Dedifferentiated amniotic fluid mesenchymal stem cell (primary cell): Measurements from ENCODE around the gene PRMT1.

ENCODE experiments used
- DNase-seq: peaks from one replicate; pipeline ENCODE4 v3.0.0-alpha.2; 2016; ENCODE audit errors: extremely low spot score

The PRMT1 gene

DNA sequence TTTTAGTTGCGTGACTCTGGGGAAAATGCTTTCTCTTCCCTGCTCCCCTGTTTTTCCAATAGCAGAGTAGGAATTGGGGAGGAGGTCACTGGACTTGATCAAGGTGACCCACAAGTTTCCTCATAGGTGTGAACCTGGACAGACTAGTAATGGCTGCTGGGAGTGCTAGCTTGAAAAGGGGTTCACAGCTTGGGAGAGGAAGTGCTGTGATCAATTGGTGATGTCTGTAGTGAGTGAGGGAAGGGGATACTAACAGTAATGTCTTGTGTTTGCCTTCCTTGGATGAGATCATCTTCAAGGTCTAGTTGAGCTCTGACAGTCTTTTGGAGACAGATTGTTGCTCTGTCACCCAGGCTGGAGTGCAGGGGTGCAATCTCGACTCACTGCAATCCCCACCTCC lies 9.6 kb upstream of the PRMT1 start:
- no peak for DNase-seq

DNA sequence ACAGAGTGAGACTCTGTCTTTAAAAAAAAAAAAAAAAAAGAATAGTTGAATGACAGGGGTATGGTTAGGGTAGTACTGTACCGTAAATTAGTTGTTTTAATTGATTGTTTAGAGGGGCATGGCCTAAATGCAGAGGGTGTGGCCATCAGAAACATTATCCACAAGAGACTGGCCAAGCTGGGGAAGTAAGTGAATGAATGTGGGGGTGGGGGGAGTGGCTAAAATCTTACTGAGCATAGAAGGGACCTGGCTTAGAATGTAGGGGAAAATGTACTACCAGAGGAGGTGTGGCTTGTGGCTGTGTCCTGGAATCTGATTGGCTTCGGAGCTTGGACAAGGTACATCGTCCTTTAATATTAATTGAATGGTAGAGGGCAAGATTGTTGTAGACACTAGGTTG lies 7.6 kb upstream of the PRMT1 start:
- no peak for DNase-seq

DNA sequence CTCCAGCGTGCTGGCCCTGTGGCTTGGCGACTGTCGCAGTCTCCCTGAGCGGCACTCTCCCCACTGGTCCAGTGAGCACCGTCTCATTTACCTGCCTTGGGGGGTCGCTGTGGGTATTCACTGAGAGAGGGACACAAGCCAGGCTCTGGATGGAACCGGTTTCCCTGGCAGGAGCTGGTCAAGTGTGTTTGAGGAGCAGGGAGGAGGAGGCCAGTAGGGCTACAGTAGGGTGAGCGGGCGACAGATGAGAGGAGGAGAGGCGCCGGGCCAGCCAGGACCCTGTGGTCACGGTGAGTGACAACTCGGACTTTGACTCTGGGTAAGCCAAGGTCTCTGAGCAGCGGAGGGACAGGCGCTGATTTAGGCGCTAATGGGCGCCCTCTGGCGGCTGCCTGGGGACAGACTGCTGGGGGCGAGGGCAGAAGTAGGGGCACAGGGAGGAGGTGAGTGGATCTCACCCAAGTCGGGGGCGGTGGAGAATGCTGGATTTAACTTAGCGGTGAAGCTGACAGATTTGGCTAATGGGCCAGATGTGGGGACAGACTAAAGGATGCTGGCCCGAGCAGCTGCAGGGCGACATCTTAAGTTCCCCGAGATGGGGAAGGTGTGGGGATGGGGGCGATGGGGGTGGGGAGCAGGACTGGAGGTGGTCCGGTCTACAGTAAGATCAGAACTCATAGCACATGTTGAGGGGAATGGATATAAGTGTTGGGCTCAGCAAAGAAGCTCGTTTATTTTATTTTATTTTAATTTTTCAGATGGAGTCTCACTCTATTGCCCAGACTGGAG lies 4.7 kb upstream of the PRMT1 start:
- DNase-seq = peak; percentile 63

DNA sequence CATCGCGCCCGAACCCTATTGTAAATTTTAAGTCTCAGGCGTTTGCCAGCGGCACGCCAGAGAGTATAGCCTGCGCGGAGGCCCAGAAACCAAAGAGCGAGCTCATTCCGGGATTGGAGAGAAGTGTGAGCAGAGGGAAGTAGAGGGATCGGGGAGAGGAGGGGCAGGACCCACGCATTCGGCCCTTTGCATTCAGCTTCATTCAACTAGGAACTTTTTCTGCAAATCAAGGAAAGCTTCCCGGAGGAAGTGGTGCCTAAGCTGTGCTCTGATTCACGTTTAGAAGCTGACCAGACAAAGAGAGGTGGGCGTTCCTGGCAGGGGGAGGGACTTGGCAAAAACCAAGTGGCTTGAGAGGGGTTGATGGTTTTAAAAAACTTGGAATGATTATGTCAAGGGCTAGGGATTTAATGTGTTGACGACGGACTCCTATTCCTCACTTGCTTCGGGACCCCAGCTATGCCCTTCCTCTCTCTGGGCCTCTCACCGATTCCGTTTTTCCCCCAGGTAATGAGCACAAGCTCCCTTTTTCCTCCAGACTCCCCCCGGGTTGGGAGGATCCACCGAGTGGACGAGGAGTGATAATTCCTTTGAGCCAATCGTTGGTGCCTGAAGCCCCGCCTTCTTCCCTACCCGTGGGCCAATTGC lies 811 bp upstream of the PRMT1 start:
- DNase-seq = peak; percentile 86

DNA sequence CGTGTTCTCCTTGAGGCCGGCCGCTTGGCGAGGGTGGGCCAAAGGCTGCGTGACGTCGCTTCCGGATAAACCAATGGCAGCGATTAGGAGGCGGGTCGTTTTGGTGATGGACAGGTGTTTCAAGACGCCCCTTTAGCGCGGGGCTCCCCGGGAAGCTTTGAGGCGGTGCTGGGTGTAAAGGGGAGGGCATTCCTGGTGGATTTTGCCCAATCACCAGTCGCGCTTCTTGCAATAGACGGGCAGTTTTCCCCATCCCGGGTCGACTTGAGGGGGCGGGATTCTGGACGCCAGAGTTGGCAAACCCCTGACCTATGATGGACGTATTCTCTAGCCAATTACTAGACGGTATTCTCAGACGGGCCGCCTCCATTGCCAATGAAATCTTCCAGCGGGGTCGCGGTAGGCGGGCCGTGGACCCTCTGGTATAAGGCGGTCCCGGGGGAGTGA lies 264 bp upstream of the PRMT1 start:
- DNase-seq = peak; percentile 100

DNA sequence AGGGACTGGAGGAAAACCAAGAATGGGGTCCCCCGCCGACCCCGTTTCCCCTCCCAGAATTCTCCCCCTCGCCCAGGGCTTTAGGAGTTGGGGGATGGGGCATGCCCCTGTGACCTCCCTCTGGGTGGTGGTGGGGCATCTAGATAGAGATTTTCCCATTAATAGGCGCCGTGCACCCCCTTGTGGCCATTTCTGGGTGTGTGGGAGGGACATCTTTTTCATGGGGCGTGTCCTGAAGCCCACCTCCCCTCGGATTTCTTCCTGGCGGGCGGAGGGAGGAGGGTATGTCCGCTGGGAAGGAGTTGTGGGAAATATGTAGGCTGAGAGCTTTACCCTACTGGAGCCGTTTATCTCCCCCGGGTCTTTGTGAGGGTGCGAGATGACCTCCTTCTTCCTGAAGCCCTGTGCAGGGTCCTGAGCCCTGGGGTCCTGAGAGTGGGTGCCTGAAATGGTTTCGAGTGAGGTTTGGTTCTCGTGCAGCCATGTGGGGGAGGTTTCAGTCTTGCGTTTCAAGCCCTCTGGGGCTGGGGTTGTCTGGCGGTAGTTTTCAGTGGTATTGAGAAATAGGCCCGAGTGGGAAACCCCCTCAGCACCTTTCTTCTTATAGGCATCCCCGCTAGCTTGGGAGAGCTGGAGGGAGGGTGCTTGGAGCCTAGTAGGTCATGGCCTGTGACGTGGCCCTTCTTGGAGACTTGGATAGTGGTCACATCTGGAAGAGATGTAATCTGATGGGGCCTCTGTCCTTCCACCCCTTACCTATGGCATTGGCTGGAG lies 1.0 kb downstream of the PRMT1 start:
- DNase-seq = peak; percentile 54

DNA sequence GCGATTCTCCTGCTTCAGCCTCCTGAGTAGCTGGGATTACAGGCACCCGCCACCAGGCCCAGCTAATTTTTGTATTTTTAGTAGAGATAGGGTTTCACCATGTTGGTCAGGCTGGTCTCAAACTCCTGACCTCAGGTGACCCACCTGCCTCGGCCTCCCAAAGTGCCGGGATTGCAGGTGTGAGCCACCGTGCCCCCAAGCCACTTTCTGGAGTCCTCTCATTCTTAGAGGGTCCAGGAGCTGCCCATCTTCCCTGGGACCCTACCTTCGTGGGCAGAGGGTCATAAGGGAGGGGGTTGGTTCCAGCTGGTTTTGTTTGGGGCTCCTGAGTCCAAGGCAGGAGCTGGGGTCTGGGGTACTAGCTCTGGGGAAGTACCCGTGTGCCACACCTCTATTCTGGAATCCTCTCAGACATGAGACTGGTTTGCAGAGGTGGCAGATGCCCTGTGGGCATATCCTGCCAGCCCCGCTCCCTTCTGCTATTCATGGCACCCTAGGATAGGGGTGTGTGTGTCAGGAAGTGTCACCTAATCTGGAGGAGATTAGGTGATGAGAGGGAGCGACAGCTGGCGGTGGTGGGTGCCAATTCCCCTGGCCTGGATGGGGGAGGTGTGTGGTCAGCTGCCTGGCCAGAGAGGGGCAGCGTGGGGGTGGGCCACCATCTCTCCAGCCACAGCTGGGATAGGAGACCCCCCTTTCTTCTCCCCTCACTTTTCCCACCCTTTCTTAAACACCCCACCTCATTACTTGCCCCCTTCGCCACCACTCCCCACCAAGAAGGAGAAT lies 2.1 kb downstream of the PRMT1 start:
- no peak for DNase-seq

DNA sequence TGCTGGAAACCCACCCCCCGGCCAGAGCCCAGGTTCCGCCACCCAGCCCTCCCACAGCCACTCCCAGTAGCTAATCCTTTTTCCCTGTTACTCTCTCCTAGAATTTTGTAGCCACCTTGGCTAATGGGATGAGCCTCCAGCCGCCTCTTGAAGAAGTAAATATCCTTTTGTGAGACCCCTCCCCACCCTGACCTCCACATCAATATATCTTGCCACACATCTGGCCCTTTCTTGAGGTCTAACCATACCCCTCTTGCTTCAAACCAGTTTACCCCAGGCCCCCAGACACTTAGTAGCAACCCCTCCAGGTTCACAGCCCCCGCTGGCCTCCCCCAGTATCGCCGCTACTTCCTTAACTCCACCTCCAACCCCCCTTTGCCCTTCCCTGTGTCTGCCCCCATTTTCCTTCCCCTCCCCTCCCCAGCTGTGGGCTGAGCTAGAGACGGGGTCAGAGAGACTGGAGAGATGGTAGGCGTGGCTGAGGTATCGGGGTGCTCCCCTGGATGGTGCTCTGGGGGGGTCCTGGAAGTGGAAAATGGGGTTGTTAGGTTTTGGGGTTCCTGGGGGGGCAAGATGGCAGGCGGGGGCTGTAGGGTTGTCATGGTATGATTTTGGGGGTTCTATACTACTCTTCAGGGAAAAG lies 2.8 kb downstream of the PRMT1 start:
- DNase-seq = no peak

DNA sequence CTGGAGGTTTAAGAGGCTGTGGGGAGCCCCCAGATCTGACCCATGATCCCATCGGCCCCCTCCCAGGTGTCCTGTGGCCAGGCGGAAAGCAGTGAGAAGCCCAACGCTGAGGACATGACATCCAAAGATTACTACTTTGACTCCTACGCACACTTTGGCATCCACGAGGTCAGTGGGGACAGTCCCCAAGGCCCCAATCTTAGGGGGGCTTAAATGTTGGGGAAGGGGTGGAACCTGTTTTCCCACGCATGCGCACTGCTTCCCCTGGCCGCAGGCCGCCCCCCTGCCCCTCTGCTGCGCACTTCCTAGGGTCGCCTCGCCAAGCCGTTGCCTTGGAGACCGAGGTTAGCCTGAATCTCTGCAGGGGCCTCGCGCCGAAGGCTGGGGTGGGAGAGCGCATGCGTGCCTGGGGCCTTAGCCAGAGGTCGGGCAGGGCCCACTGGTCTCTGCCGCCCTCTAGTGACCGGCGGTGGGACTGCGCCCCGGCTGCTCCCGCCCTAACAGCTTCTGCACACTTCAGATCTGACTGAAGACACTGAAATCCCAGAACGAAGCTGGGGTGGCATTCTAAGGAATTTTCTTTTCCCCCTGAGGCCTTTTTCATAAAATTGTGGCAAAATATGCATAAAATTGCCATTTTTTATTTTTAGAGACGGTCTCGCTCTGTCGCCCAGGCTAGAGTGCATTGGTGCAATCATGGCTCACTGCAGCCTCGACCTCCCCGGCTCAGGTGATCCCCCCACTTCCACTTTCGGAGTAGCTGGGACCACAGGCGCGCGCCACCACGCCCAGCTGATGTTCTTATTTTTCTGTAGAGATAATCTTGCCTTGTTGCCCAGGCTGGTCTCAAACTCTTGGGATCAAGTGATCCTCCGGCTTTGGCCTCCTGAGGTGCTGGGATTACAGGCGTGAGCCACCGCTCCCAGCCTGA lies 3.6 kb downstream of the PRMT1 start:
- DNase-seq = peak; percentile 63

DNA sequence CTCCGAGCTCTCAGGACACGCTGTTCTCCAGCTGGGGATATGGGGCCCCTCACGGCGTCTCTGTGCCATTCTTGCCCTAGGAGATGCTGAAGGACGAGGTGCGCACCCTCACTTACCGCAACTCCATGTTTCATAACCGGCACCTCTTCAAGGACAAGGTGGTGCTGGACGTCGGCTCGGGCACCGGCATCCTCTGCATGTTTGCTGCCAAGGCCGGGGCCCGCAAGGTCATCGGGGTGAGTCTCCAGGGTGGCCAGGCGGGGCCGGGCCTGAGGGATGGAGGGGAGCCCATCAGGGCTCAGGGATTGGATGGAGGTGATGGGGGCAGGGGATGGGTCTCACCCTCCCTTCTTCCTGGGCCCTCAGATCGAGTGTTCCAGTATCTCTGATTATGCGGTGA lies 4.8 kb downstream of the PRMT1 start:
- DNase-seq = no peak

DNA sequence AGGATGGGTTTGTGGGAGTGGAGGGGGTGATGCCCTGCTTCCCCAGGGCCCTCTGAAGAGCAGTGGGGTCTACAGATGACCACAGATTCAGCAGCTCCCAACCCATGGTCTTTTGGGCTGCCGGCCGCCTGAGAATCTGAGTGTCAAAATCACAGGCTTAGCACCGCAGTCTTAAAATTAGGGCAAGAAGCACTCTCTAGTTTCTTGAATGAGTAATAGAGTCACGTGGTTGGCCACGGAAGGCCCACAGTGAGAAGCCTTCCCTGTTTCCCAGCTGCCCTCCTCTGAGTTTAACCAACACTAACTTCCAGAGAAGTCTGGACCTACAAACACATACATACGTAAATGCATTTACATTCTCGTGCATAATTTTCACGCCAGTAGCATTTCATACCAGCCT lies 5.2 kb downstream of the PRMT1 start:
- DNase-seq = no peak

DNA sequence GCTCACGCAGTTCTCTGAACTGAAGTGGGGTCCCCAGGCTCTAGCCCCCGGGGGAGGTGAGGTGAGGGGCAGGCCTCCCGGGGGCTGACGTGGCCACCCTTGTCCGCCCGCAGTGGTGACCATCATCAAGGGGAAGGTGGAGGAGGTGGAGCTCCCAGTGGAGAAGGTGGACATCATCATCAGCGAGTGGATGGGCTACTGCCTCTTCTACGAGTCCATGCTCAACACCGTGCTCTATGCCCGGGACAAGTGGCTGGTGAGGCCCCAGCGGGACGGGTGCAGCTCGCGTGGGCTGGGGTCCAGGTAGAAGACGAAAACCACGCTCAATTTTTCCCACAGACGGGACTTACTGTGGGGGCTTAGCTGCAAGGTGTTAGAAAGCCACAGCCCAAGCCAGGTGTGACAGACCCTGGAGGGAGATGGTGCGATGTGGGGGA lies 6.8 kb downstream of the PRMT1 start:
- DNase-seq = no peak

DNA sequence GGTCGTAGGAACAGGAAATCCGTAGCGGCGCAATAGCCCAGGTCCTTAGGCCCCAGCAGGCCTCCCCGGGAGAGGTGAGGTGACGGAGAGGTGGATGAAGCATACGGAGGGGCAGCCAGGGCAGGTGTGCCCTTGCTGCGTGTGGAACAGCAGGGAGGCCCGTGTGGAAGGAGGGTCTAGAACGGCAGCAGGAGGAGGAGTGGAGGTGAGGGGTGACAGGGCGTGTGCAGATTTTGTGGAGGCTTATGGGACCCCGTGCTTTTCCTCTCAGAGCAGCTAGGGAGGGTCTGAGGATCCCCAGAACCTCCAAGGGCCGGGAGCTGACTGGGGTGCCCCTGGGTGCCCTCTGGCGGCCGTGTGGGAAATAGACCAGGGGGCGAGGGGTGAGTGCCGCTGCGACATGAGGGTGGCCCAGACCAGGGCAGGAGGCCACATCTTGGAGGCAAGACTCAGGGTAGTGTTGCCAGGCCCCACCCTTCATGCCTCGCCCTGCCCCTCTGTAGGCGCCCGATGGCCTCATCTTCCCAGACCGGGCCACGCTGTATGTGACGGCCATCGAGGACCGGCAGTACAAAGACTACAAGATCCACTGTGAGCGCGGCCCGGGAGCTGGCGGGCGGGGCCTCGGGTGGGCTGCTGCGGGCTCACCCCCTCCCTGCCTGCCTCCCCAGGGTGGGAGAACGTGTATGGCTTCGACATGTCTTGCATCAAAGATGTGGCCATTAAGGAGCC lies 7.3 kb downstream of the PRMT1 start:
- no peak for DNase-seq

DNA sequence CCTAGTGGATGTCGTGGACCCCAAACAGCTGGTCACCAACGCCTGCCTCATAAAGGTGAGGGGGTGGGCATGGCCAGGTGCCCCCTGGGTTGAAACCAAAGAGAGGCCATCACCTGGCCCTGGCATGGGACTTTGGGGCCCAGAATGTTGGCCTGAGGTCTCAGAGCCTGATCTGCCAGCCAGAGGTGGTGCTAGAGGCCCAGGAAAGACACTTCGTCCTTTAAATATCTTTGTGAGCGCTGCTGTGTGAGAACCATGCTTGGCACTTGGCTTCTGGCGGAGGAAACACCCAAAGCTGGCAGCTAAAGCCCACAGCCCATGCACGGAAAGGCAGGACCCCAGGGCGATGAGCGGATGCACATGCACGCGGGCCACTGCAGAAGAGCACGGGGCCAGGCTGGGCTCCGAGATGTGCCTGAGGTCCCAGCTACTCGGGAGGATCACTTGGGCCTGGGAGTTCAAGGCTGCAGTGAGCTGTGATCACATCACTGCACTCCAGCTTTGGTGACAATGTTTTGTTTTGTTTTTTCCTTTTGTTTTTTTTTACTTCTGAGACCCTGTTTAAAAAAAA lies 8.0 kb downstream of the PRMT1 start:
- DNase-seq = no peak

DNA sequence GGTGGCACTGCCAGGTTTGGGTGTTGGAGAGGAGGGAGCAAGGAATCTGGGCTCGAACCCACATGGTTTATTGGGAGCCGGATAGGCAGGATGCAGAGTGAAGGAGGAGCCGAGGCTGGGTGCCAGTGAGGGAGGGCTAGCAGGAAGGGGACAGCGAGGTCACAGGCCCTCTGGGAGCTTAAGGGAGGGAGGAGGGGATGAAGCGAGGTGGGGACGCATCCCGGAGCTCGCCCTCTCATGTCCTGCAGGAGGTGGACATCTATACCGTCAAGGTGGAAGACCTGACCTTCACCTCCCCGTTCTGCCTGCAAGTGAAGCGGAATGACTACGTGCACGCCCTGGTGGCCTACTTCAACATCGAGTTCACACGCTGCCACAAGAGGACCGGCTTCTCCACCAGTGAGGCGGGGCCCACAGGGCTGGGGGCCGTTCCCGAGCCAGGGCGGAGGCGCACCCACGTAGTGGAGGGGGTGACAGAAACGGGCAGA lies 8.8 kb downstream of the PRMT1 start:
- DNase-seq = no peak

DNA sequence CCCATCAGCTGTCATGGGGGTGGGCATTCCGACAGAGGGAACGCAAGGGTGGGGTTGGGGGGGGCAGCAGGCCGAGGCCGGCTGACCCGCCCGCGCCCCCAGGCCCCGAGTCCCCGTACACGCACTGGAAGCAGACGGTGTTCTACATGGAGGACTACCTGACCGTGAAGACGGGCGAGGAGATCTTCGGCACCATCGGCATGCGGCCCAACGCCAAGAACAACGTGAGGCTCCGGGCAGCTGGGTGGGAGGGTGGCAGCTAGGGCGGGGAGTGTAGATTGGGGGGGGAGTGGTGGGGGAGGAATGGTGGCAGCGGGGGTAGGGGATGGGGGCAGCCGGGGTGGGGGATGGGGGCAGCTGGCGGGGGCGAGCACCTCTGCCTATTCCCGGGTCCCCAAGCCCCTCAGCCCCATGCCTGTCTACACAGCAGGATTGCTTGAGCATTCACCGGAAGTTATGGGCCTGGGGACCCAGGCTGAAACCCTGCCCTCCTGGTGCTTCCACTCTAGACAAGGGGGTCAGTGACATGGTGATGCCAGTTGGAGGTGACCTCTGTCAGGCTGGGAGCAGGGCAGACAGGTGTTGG lies 9.5 kb downstream of the PRMT1 start:
- DNase-seq = no peak

DNA sequence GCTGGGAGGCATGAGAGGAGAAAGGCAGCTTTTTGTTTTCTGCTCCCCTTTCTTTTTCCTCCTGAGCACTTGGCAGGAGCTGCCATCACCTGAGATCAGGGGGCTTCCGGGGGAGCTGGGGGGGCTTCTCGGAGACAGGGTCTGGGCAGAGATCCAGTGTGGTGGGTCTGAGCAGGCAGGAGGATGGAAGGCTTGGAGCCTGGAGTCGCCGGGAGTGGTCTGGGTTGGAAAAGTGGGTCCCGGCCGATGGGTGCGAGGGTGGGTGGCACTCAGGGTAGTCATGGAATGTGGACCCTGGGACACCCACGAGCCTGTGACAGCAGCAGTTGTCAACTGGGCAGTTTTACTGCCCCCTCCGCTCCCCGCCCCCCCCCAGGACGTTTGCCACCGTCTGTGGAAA lies 10.1 kb downstream of the PRMT1 start:
- DNase-seq = no peak

DNA sequence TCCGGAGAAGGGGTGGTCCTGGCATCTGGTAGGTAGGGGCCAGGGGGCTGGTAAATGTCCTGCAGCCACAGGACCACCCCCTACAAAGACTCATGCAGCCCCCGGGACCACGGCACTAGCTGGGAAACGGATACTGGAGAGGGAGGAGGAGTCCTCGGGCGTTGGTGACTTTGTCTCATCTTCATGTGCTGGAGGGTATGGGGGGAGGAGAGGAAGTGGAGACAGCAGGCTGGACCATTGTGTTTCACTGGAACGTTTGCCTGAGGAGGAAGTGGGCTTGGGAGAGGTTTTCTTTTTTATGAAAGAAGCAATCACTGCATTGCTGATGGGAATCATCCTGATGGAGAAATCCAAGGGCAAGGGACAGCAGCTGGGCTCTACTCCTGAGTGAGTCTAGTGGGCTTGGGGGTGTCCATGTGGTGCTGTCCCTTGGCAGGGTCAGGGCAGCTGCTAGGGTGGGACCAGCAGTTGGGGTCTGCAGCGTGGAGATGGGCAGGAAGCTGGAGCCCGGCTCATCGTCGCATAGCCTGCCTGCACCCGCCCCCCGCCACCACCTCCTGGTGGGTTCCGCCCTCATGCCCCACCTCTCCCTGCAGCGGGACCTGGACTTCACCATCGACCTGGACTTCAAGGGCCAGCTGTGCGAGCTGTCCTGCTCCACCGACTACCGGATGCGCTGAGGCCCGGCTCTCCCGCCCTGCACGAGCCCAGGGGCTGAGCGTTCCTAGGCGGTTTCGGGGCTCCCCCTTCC lies 10.7 kb downstream of the PRMT1 start:
- DNase-seq = no peak
